ENCODE measurements around the gene PPFIBP1.

DNA sequence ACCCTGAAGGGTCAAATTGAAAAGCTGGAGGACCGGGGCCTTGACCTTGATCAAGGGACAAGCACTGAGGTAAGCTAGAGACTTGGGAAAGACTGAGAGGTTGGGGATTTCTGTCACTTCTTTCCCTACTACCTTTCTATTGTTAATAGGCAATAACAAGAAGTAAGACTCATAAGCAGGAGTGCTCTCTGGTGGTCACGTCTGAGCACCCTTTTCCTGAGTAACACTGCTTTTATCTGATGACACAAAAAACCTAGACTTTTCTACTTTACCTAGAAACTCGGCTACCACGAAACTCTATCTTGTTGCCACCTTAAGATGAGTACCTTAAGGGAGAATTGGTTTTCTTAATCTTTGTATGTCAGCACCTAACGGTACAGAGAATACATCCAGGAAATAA, 35.5 kb upstream of the PPFIBP1 start:
- TF ChIP-seq, protein P1, sequence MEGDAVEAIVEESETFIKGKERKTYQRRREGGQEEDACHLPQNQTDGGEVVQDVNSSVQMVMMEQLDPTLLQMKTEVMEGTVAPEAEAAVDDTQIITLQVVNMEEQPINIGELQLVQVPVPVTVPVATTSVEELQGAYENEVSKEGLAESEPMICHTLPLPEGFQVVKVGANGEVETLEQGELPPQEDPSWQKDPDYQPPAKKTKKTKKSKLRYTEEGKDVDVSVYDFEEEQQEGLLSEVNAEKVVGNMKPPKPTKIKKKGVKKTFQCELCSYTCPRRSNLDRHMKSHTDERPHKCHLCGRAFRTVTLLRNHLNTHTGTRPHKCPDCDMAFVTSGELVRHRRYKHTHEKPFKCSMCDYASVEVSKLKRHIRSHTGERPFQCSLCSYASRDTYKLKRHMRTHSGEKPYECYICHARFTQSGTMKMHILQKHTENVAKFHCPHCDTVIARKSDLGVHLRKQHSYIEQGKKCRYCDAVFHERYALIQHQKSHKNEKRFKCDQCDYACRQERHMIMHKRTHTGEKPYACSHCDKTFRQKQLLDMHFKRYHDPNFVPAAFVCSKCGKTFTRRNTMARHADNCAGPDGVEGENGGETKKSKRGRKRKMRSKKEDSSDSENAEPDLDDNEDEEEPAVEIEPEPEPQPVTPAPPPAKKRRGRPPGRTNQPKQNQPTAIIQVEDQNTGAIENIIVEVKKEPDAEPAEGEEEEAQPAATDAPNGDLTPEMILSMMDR (IDR thresholded peaks at IDR 0.05): no peak
- TF ChIP-seq SMC3 (IDR thresholded peaks at IDR 0.05): no peak
- TF ChIP-seq GATA3 (IDR thresholded peaks at IDR 0.05; ENCODE audit: borderline replicate concordance): no peak
- TF ChIP-seq MAFK (IDR thresholded peaks at IDR 0.05; ENCODE audit: partially characterized antibody): no peak
- TF ChIP-seq POLR2AphosphoS2 (conservative IDR thresholded peaks at IDR 0.05; ENCODE audit: low read length): no peak
- no peak for TF ChIP-seq REST (IDR thresholded peaks at IDR 0.05)
- TF ChIP-seq, protein P2, sequence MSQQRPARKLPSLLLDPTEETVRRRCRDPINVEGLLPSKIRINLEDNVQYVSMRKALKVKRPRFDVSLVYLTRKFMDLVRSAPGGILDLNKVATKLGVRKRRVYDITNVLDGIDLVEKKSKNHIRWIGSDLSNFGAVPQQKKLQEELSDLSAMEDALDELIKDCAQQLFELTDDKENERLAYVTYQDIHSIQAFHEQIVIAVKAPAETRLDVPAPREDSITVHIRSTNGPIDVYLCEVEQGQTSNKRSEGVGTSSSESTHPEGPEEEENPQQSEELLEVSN (IDR thresholded peaks at IDR 0.05; ENCODE audit: borderline replicate concordance, low read depth): no peak
- peak in 1 of 2 experiments; percentile 17; a peak in 2 of 5 replicates for TF ChIP-seq RAD21 (conservative IDR thresholded peaks at IDR 0.05 in 1 of 2, IDR thresholded peaks at IDR 0.05 in 1 of 2)
- TF ChIP-seq, protein P3, sequence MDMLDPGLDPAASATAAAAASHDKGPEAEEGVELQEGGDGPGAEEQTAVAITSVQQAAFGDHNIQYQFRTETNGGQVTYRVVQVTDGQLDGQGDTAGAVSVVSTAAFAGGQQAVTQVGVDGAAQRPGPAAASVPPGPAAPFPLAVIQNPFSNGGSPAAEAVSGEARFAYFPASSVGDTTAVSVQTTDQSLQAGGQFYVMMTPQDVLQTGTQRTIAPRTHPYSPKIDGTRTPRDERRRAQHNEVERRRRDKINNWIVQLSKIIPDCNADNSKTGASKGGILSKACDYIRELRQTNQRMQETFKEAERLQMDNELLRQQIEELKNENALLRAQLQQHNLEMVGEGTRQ (IDR thresholded peaks at IDR 0.05): no peak
- no peak for TF ChIP-seq POLR2A (IDR thresholded peaks at IDR 0.05; ENCODE audit: low read length)

Measured in A549 (cell line).